GM23248 (cell line): ENCODE measurements around the gene TMEM132C.

Source experiments
- EZH2 ChIP-seq: fragments of 200-600 bp; sonication (generic); IDR thresholded peaks from 2 replicates; pipeline ENCODE4 v1.6.1; 2018; ENCODE audit warnings: antibody characterized with exemption, mild to moderate bottlenecking; ENCODE audit not compliant: insufficient read depth, poor library complexity, severe bottlenecking
- EZH2phosphoT487 ChIP-seq: fragments of 200-600 bp; sonication (generic); IDR thresholded peaks from 2 replicates; pipeline ENCODE4 v1.6.1; 2018; ENCODE audit warnings: antibody characterized with exemption, moderate library complexity, mild to moderate bottlenecking, low read depth; ENCODE audit not compliant: insufficient read depth

DNA sequence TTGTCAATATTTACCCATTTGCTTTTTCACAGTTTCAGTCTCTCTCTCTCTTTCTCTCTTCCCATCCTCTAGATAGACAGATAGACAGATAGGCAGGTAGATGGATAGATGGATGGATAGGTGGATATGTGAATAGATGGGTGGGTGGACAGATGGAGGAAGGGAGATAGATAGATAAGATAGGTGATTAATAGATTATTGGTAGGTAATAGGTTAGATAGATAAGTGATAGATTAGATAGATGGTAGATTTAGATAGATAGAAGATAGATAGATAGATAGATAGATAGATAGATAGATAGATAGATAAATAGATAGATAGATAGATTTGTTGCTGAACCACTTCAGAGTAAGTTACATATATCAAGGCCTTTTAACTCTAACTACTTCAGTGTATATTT is 408.6 kb downstream of the TMEM132C start:
- TF ChIP-seq EZH2 (no peak), EZH2phosphoT487 (no peak)
